Ishikawa (cell line): ENCODE data around the gene LAMP5.

ENCODE experiments used
- CEBPB ChIP-seq: IDR thresholded peaks from 2 replicates; pipeline ENCODE4 v1.6.1; 2012
- CREB1 ChIP-seq: IDR thresholded peaks from 2 replicates; pipeline ENCODE4 v1.6.1; 2012; ENCODE audit warnings: low read depth
- EGR1 ChIP-seq: IDR thresholded peaks from 2 replicates; pipeline ENCODE4 v1.6.1; 2012
- EP300 ChIP-seq: IDR thresholded peaks from 2 replicates; pipeline ENCODE4 v1.6.1; 2012; ENCODE audit warnings: borderline replicate concordance
- FOXM1 ChIP-seq: IDR thresholded peaks from 2 replicates; pipeline ENCODE4 v1.6.1; 2012; ENCODE audit warnings: low read depth, borderline replicate concordance
- MAX ChIP-seq: IDR thresholded peaks from 2 replicates; pipeline ENCODE4 v1.6.1; 2012
- NFIC ChIP-seq: IDR thresholded peaks from 2 replicates; pipeline ENCODE4 v1.6.1; 2012
- RAD21 ChIP-seq: IDR thresholded peaks from 2 replicates; pipeline ENCODE4 v1.6.1; 2012; ENCODE audit warnings: low read depth
- REST ChIP-seq: IDR thresholded peaks from 2 replicates; pipeline ENCODE4 v1.6.1; 2012; ENCODE audit warnings: low read depth, mild to moderate bottlenecking
- TAF1 ChIP-seq: IDR thresholded peaks from 2 replicates; pipeline ENCODE4 v1.6.1; 2012; ENCODE audit warnings: low read depth, mild to moderate bottlenecking
- TCF12 ChIP-seq: IDR thresholded peaks from 2 replicates; pipeline ENCODE4 v1.6.1; 2012; ENCODE audit warnings: low read depth
- TEAD4 ChIP-seq: IDR thresholded peaks from 2 replicates; pipeline ENCODE4 v1.6.1; 2012
- USF1 ChIP-seq: IDR thresholded peaks from 2 replicates; pipeline ENCODE4 v1.6.1; 2012
- YY1 ChIP-seq: IDR thresholded peaks from 2 replicates; pipeline ENCODE4 v1.6.1; 2012; ENCODE audit warnings: low read depth
- ZBTB7A ChIP-seq: IDR thresholded peaks from 2 replicates; pipeline ENCODE4 v1.6.1; 2012; ENCODE audit warnings: low read depth

The LAMP5 gene

GRCh38 chr20:9506964-9507369, 7.4 kb upstream of the LAMP5 start:
- TF ChIP-seq YY1 (no peak), NFIC (no peak), TAF1 (no peak), TCF12 (no peak), RAD21 (no peak), CEBPB (no peak), EP300 (no peak), MAX (no peak), FOXM1 (no peak)

- TF ChIP-seq CREB1: no peak
- TF ChIP-seq TCF12: no peak
- TF ChIP-seq FOXM1: no peak
- TF ChIP-seq USF1: no peak
- TF ChIP-seq EP300: no peak
- no peak for TF ChIP-seq TAF1
- no peak for TF ChIP-seq ZBTB7A
- TF ChIP-seq MAX: no peak
- TF ChIP-seq REST: no peak
- no peak for TF ChIP-seq EGR1
- TF ChIP-seq NFIC: no peak
Observed at GRCh38 chr20:9507544-9508239, 6.7 kb upstream of the LAMP5 start.

- no peak for TF ChIP-seq NFIC
- TF ChIP-seq FOXM1: no peak
- TF ChIP-seq EP300: no peak
- TF ChIP-seq EGR1: no peak
- TF ChIP-seq TAF1: no peak
- no peak for TF ChIP-seq CREB1
- TF ChIP-seq TEAD4: no peak
- no peak for TF ChIP-seq MAX
- no peak for TF ChIP-seq TCF12
- TF ChIP-seq USF1: no peak
- no peak for TF ChIP-seq RAD21
- TF ChIP-seq YY1: no peak
- no peak for TF ChIP-seq ZBTB7A
- no peak for TF ChIP-seq CEBPB
Observed at GRCh38 chr20:9508240-9508661, 6.1 kb upstream of the LAMP5 start.

GRCh38 chr20:9508696-9509178, 5.7 kb upstream of the LAMP5 start:
- no peak for TF ChIP-seq TEAD4
- TF ChIP-seq CEBPB: no peak
- no peak for TF ChIP-seq YY1
- TF ChIP-seq FOXM1: no peak
- no peak for TF ChIP-seq NFIC
- TF ChIP-seq TAF1: no peak
- TF ChIP-seq USF1: no peak
- TF ChIP-seq EGR1: no peak
- TF ChIP-seq EP300: no peak
- no peak for TF ChIP-seq CREB1
- TF ChIP-seq RAD21: no peak
- no peak for TF ChIP-seq MAX
- no peak for TF ChIP-seq TCF12
- TF ChIP-seq REST: no peak
- no peak for TF ChIP-seq ZBTB7A

GRCh38 chr20:9509246-9509645, 5.1 kb upstream of the LAMP5 start:
- no peak for TF ChIP-seq TAF1
- no peak for TF ChIP-seq USF1
- TF ChIP-seq CREB1: no peak
